RWPE1 (cell line): ENCODE measurements around the gene BOLA1.
A peak's percentile ranks its signal among the peaks of the same experiment; 100 is the strongest.

ENCODE experiments used
- CTCF ChIA-PET: fragments of 350-600 bp; sonication (Branson Sonifier 250); formaldehyde crosslinking; extraction: SDS; loops from one replicate; lab custom pipeline; 2021; lab: Yijun Ruan, JAX
- POLR2A ChIA-PET: fragments of 400-600 bp; formaldehyde crosslinking; extraction: SDS; loops from one replicate; lab custom pipeline; 2020; ENCODE audit warnings: antibody characterized with exemption; ENCODE audit not compliant: low non-redundant PET; lab: Yijun Ruan, JAX
- DNase-seq: peaks from one replicate; pipeline ENCODE4 v3.0.0; 2012; ENCODE audit warnings: low spot score
- H3K27ac ChIP-seq: fragments of 450-650 bp; 2 replicates; pipeline ENCODE4 v1.5.1; 2017
- TF ChIP-seq, protein P1 (sequence below): fragments of 450-650 bp; conservative IDR thresholded peaks from 2 replicates; pipeline ENCODE4 v1.5.1; 2017; ENCODE audit warnings: low read depth, mild to moderate bottlenecking

The BOLA1 gene

DNA sequence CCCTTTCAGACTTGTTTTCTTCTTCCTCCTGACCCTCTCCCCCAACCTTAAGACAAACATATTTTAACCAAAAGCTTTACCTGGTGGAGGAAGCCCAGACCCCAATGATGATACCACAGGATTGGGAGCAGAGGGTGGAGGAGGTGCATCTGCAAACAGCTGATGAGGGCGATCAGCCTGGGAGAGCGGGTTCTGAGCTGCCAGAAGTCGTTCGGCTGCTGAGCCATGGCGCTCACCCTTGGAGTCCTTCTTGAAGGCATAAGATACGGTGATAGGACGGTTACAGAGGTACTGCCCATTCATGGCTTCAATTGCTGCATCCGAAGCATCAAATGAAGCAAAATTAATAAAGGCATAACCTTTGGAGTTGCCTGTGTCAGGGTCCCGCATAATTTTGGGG lies 26.9 kb downstream of the BOLA1 start:
- no peak overlapping the region for H3K27ac ChIP-seq
- ChIA-PET POLR2A (no interaction called here), CTCF (no interaction called here)
- no peak for DNase-seq
- TF ChIP-seq, protein P1, sequence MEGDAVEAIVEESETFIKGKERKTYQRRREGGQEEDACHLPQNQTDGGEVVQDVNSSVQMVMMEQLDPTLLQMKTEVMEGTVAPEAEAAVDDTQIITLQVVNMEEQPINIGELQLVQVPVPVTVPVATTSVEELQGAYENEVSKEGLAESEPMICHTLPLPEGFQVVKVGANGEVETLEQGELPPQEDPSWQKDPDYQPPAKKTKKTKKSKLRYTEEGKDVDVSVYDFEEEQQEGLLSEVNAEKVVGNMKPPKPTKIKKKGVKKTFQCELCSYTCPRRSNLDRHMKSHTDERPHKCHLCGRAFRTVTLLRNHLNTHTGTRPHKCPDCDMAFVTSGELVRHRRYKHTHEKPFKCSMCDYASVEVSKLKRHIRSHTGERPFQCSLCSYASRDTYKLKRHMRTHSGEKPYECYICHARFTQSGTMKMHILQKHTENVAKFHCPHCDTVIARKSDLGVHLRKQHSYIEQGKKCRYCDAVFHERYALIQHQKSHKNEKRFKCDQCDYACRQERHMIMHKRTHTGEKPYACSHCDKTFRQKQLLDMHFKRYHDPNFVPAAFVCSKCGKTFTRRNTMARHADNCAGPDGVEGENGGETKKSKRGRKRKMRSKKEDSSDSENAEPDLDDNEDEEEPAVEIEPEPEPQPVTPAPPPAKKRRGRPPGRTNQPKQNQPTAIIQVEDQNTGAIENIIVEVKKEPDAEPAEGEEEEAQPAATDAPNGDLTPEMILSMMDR = no peak

DNA sequence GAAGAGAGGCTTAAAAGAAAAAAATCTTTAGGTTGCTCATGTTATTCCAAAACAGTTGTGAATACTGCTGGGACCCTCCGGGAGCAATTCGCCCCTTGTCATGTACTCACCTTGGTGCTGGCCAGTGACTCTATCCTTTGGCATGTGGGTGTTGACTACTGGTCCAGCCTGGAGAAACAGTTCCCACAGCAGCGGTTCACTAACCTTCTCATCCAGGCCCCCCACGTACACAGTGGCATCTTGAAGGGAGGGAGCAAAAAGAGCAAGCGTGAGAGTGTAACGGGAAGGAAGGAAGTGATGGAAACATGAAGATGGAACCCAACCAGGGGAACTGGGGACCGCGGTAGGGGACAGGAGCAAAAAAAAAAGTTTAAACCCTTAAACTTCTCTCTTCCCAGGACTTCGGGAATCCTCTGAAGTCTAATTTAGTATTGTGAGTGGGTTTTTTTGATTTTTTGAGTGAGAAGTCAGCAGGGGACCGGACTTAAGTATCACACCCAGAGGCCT lies 27.7 kb downstream of the BOLA1 start:
- DNase-seq = no peak
- CTCF ChIA-PET = no interaction called here
- H3K27ac ChIP-seq = peak overlapping the region; percentile 91
- TF ChIP-seq, protein P1 = no peak
- POLR2A ChIA-PET = no interaction called here

DNA sequence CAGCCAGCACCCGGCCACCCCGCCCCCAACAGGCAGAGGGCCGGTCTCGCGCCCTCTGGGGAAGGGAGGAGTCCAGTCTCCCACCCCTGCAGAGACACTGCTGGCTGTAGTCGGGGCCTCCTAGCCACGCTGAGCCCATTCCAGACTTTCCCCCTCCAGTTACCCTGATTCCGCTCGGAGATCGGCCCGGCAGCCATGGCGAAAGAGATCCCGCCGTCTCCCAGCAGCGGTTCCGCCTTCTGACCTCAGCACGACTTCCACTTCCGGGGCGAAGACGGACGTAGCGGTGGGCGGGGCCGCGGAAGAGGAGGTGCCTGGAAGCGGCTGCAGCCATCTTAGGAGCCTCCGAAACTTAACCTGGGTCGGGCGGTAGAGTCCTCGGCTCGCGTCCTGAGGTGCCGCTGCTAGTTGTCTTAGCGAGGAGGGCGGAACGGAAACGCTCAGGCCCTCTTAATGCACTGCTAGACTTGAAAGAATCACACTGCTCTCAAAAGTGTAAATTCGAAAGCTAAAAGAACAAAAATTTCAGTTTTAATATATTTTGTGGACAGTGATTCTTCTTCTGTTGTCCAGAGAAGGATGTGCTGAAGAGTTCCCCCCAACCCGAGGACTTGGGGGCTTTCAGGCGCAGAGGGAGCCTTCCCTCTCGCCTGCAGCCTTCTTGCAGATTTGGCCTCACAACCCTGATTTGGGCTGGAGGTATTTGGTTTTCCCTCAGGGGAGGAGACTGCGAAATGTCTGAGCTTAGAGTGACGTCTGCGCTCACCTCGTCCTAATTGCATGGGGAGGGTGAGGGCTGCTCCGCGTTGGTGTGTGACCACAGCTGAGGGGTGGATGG lies 28.4 kb downstream of the BOLA1 start, which contains the start of gene SF3B4:
Gene SF3B4 (minus strand): TSS at position 241 of the 838 bp plus-strand sequence. CDS start 44 bp downstream, at position 197.
- POLR2A ChIA-PET = interaction anchor here (0.8 to 1.1 kb wide), 3 partner anchors 11 to 84 kb away, joined by 3 read pairs; no protein-coding TSS in a partner anchor
- peak within 1 kb of the TSS; percentile 91 for H3K27ac ChIP-seq
- CTCF ChIA-PET = no interaction called here
- TF ChIP-seq, protein P1 = no peak
- peak; percentile 88 for DNase-seq

DNA sequence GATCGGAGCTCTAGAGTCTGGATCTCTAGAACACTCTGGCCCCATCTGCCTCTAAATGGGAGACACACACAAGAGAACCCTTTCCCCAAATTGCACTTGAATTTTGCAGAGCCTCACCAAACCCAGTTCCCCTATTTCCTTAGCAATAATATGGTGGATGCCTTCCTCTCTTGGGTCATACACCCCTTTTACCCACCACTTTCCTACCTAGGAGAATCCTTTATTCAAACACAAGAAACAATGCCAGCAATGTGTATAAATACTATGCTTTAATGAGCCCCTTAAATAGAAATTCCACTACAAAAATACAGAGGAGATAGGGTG lies 29.0 kb downstream of the BOLA1 start:
- H3K27ac ChIP-seq = peak overlapping the region; percentile 91
- ChIA-PET CTCF (no interaction called here), POLR2A (interaction anchor here (0.8 to 1.1 kb wide), 3 partner anchors 11 to 85 kb away, joined by 3 read pairs; no protein-coding TSS in a partner anchor)
- DNase-seq = no peak
- TF ChIP-seq, protein P1 = no peak

DNA sequence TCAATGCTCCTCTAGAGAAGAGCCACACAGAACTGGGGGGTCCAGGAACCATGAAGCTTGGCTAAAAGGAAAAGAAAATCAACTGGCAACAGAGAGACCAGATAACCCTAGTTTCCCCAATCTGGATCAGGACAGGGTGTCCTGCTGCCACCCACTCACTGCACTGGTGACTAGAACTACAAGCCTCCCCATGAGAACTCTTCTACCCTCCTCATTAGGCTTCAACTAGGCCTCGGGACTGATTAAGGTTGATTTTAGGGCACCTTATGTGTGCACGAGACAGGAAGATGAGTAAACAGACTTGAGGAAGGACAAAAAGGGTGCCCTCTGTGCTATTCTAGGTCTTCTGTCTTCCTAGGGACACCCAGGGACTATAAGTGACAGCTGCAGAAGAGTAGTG lies 30.5 kb downstream of the BOLA1 start:
- DNase-seq = no peak
- ChIA-PET POLR2A (no interaction called here), CTCF (no interaction called here)
- H3K27ac ChIP-seq = no peak overlapping the region
- TF ChIP-seq, protein P1 = no peak

DNA sequence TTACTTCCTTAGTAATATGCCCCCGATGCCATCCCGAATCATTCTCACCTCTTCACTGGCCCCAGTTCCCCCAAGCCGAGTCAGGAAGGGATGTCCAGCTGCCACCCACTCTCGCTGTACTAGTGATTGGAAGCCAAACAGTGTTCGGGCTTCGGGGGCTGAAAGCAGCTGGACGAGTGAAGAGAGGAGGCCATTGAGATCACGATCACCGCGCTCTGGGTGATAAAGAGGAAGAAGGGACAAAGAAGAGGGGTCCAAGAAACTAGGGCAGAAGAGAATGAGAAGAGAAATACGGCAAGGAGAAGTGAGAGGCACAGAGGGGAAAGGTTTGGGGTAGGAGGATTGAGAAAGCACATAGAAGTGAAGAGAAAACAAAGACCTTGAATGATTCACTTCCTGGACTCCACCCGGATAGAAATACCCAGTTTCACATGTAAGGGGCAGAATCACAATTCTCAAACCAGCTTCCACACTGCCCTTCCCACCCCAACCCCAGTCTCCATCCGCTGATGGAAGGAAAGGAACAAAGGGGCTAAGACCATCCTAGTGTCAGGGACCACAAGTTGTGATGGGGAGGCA lies 31.9 kb downstream of the BOLA1 start:
- DNase-seq = peak; percentile 24
- H3K27ac ChIP-seq = peak overlapping the region; percentile 46
- TF ChIP-seq, protein P1 = no peak
- CTCF ChIA-PET = interaction anchor here (0.6 kb wide), 1 partner anchor 35 kb away, joined by 4 read pairs; no protein-coding TSS in a partner anchor
- POLR2A ChIA-PET = no interaction called here
